GM04503 (cell line): Measurements from ENCODE around the gene TKT.
A peak's percentile ranks its signal among the peaks of the same experiment; 100 is the strongest.
"Not testable (repeated sequence)": the region's sequence is repeated elsewhere in the genome, so short reads cannot be mapped to it uniquely, and the experiment has no call there.

Source experiments
- DNase-seq: peaks from one replicate; pipeline ENCODE4 v3.0.0-alpha.2; 2012; ENCODE audit warnings: low read depth

TKT gene

GRCh38 chr3:53259427-53260259 is 3.8 kb upstream of the TKT start:
- DNase-seq = no peak

- DNase-seq = no peak
Measured at GRCh38 chr3:53258600-53259426, 3.0 kb upstream of the TKT start.

GRCh38 chr3:53257465-53257864 is 1.6 kb upstream of the TKT start:
- no peak for DNase-seq

GRCh38 chr3:53256704-53257055 is 858 bp upstream of the TKT start:
- no peak for DNase-seq

DNA sequence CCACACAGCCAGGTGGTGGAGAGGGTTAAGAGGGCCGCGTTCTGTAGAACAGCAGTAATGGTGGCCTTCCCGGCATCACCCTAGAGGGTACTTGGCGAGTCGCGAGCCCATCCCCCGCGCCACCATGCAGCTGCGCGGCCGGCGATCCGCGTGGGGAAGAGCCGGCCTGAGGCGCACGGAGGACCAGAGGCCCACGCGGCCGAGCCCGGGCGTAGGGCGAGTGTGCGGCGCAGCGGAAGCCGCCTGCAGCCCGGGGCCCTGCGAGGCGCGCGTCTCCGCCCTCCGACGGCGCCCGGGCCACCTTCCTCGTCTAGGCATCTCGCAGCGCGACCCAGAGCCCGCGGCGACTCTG is 423 bp downstream of the TKT start:
- no peak for DNase-seq

- no peak for DNase-seq
Measured at GRCh38 chr3:53254509-53255422, 1.1 kb downstream of the TKT start.

- DNase-seq = no peak
Measured at GRCh38 chr3:53253707-53254508, 1.9 kb downstream of the TKT start.

GRCh38 chr3:53252947-53253322 is 2.9 kb downstream of the TKT start:
- DNase-seq = not testable (repeated sequence)

DNA sequence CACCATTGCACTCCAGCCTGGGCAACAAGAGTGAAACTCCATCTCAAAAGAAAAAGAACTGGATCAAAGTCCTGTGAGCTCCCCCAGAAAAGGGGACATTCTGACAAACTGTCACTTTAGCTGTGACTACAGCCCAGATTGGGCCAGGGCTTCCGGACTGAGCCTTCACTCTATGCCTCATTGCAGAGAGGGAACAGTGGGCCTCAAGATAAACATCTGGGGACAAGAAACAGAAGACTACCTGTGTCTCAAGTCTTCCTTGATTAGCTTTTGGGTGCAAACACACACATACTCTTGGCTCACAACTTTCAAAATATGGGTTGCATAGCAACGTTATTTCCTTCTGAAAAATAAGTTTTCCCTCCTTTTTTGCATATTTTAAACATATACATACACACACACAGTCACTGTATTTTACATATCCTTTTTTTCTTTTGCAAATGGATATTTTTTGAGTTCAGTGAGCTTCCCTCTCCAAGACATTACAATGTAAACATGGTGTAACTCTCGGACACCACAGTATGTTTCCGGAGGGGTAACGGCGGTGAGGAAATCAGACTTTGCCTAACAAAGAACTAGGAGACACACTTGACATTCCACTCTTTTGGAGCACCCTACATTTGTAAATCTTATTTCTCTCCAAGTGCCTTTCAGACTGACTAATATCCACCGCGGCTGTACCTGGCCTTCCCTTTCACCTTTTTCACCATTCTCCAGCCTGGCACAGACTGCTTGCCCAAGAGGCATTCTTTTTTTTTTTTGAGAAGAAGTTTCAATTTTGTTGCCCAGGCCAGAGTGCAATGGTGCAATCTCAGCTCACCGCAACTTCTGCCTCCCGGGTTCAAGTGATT is 3.5 kb downstream of the TKT start:
- no peak for DNase-seq

GRCh38 chr3:53250881-53251605 is 4.8 kb downstream of the TKT start:
- DNase-seq = no peak

DNA sequence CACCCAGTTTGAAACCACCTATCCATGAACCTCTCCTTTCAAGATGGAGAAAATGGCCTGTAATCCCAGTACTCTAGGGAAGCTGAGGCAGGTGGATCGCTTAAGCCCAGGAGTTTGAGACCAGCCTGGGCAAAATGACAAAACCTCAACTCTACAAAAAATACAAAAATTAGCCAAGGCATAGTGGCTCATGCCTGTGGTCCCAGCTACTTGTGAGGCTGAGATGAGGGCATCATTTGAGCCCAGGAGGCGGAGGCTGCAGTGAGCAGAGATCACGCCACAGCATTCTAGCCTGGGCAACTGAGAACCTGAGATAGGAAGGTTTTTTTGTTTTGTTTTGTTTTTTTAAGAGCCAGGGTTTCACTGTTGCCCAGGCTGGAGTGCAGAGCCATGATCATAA is 5.4 kb downstream of the TKT start:
- no peak for DNase-seq

DNA sequence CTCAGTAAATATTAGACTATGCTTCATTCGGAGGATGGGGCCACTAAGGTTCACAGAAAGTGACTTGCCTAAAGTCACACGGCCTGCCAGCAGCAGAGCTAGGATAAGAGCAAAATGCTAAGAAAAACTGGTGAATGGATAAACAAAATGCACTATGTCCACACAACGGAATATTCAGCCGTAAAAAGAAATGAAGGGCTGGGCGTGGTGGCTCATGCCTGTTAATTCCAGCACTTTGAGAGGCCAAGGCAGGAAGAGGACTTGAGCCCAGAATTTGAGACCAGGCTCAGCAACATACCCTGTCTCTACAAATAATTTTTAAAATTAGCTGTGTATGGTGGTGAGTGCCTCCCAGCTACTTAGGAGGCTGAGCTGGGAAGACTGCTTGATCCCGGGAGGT is 7.7 kb downstream of the TKT start:
- no peak for DNase-seq

- DNase-seq = no peak
Measured at GRCh38 chr3:53247619-53248018, 8.2 kb downstream of the TKT start.

DNA sequence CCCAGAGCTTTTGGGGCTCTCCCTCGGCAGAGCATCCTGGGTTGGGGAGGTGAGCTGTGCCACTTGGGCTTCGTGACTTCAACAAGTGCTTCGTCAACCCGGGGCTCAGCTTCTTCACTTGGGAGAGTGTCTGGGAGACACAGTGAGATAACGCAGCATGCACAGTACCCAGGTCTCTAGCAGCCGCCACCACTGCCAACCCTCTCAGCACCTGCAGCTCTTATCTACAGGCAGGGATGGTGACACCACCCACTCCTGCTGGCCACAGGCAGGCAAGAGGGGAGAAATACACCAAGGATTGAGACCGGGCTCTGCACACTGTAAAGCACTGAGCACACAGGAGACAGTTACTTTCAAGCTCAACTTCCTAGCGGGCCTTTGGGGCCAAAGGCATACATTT is 11.6 kb downstream of the TKT start:
- DNase-seq = no peak

GRCh38 chr3:53243785-53244184 is 12.0 kb downstream of the TKT start:
- DNase-seq = no peak

DNA sequence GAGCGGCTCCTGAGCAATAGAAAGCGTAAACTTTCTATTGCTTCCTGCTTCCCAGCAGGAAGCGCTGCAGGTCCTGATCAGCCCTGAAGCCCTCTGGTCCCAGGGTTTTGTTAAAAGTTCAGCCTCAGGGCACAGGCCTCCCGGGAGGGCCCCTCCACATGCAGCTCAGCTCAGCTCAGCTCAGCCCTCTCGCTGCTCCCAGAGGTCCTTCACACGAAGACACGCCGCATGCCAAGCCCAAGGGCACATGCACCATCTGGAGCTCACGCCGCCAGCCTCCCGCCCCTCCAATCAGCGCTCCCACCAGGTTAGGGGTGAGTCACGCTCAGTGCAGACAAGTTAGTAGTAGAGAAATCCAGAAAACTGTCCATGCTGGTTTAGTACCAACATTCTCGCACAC is 12.7 kb downstream of the TKT start:
- DNase-seq = peak; percentile 47

- DNase-seq = no peak
Measured at GRCh38 chr3:53242642-53243041, 13.2 kb downstream of the TKT start.

DNA sequence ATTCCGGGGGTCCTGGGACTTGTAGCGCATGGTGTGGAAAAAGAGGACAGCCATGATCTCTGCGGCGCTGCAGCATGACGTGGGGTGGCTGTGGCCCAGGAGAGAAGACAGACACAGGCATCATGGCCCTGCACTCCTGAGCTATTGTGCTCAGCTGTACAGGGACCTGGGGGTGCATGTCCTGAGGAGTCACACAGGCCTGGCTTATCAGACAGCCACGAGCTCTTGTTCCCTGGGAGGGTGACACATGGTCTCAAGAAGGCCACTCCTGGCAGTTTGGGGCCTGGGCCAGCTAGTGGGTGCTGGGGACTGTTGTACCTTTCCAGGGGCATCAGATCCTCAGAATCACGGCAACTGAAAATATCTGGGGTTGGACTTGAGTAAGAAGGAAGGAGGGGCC is 13.7 kb downstream of the TKT start:
- no peak for DNase-seq

DNA sequence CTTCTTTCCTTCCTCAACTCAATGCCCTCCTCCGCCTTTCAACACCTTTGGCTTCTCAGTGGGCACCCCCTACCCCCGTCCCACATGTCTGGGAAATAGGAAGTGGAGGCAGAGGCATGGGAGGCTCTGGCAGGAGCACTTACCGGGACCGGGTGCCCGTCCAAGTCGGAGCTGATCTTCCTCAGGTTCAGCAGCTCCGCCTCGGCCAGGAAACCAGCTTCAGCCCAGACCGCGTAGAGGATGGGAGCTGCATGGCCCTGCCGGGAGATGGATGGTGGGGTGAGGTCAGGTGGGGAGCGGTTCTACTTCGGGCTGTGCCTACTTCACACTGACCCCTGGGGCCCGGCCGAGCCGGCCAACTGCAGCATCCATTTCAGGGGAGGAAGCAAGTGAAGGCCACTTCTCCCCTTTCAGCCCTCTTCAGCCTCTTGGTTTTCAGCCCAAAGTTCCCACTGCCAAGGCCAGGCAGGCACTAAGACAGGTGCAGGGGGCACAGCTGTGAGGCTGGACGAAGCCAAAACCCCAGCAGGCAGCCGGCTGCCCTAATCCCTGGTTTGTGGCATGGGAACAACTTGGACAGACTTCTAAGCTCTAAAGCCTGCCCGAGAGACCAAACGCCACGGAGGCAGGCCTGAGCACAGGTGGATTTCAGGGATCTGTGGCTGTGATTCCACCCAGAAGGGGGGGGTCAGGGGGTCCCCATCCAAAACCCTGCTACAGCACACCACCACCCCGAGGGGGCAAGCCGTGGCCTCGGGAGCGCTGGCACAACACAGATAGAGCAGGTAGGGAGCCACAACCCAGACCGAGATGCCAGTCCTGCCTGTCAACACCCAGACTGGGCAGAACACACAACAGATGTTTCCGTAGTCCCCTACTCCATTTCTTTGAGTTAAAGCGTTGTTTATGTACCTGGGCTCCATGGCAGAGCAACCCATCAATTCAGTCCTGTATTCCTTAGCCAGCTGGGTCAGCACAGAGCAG is 14.5 kb downstream of the TKT start:
- no peak for DNase-seq
